GM18526 (cell line): ENCODE data around the gene ACTR1B.

Source experiments
- POLR2A ChIP-seq: IDR thresholded peaks from 3 replicates; pipeline ENCODE4 v1.6.1; 2011; ENCODE audit not compliant: insufficient read length; ENCODE audit errors: extremely low read depth

Gene ACTR1B

DNA sequence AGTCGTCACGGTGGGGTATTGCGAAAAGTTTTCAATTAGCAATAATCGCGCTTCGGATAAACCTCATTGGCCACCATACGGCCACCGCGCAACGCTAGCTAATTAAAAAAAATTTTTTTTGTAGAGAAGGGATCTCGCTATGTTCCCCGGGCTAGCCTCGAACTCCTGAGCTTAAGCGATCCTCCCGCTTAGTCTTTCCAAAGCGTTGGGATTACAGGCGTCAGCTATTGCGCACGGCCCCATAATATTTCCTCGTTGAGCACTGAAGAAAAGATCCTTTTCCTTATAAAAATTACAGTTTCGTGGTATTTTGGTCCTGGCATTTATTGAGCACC lies 759 bp upstream of the ACTR1B start:
- no peak for TF ChIP-seq POLR2A

GRCh38 chr2:97663626-97663961 lies 250 bp downstream of the ACTR1B start:
- TF ChIP-seq POLR2A, result no peak

GRCh38 chr2:97662895-97663625 lies 784 bp downstream of the ACTR1B start:
- TF ChIP-seq POLR2A, result no peak

DNA sequence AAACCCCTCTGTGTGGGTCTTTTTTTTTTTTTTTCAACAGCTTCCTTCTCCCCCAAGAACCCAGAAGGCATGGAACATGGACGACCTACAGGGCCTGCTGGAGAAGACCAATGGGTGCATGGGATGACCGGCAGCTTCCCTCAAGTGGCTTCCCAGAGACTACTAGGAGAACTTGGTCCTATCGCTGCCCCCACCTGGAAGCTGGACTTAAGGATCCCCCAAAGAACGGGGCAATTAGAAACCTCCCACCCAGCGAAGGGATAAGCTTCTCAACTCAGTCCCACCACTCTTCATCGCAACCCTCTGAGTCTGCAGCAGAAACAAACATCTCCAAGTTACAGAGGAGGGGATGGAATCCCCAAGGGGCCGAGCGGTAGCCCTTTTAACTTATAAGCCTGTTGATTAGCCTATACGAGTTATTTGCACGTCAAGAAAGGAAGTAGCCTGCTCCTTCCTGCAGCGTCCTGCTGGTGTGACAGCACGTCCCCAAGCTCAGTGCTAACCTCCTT lies 1.4 kb downstream of the ACTR1B start:
- no peak for TF ChIP-seq POLR2A

DNA sequence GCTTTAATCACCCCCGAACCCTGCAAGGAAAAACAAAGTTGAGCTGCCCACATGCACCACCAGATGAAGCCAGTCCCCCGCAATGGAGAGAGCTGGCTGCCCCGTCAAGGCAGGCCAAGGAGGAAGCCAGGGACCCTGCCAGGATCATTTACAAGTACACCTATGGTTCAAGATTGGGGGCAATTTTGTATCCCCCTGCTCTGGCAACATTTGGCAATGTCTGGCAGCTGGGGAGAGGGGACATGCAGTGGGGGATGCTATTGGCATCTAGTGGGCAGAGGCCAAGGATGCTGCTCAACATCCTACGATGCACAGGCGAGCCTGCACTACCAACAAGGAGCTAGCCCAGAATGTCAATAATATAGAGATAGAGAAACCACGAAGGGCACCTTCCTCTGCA lies 1.9 kb downstream of the ACTR1B start:
- TF ChIP-seq POLR2A, result no peak

DNA sequence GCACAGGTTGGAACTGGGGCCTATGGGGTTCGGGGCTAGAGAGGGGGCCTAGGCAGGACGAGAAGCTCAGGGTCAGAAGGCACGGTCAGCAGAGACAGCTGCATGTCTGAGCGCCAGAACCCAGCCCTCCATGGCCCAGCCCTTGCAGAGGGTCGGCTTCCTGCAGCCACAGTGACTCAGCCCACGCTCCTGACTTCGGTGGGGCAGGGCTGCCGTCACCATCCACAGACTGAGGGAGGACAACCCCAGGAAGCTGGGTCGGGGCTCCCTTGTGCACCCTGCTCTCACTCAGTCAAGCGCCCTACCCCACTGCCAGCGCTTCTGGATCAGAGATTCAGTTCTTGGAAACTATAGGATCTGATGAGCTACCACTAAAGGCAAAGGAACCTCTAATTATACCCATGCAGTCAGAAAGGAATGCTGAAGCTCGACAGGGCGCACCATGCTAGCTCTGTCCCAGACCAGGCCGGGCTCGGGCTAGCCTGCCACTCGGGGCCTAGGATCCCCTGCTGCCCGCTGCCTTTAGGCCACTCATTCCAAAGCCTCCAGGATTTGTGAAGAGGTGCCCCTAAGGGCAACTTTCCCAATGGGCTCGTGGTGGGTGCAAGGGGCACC lies 3.0 kb downstream of the ACTR1B start:
- no peak for TF ChIP-seq POLR2A

GRCh38 chr2:97660044-97660774 lies 3.6 kb downstream of the ACTR1B start:
- TF ChIP-seq POLR2A, result no peak

DNA sequence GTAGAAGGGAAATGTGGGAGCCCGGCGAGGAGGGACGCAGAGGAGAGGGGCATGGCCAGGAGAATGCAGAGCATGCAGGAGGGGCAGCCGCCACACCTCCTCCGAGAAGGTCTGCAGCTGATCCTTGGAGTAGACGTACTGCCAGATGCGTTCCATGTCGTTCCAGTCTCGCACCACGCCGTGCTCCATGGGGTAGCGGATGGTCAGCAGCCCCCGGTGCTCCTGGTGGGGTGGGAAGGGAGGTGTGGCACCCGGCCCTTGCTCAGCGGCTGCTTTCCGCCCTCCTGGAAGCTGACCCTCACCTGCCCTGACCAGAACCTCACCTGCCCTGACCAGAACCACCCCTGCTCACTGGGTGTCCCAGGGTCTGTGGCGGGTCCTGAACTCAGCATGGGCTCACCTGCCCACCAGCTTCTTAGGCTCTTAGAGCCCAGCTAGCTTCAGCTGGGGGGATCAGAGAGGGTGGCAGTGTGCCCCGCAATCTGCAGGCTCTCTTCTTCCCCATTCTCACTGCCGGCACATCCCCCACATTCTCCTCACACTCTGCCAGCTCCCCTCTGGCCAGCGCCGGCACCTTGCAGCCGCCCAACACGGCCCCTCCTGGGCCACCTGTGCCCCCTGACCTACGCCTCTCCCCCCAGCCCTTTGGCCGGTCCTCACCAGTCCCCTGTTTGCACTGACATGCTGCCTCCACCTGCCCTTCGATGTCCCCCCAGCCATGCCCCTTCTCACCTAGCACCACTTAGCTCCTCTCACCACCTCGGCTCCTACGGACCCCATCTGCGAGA lies 4.4 kb downstream of the ACTR1B start:
- TF ChIP-seq POLR2A, result no peak

GRCh38 chr2:97658691-97659157 lies 5.1 kb downstream of the ACTR1B start:
- no peak for TF ChIP-seq POLR2A

GRCh38 chr2:97657986-97658690 lies 5.7 kb downstream of the ACTR1B start:
- TF ChIP-seq POLR2A, result no peak

DNA sequence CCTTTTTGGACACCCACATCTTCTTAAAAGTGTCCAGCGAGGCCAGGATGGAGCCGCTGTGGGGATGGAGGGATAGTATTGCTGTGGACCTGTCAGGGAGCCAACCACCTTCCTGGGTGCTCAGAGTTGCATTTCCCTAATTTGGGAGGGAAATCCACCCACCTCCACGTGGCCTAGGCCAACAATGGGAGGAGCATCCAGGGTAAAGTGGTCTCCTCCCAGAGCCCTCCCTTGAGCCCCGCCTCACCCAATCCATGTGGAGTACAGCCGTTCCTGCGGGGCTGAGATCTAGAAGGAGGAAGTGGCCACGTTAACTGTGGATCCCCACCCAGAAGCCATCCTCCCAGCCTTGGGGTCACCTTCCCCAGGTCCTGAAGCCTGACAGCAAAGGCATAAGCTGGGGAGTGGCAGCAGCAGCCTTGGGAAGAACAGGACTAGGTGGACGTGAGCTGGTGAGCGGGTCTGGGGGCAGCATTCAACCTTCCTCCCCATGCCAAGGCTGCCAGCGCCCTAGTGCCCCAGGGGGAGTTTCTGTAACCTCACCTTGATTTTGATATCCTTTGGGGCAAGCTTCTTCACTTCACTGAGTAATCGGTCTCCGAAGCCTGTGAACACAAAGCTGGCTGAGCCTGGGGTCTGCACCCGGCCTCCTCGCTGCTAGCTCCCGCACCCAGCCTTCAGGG lies 6.8 kb downstream of the ACTR1B start:
- no peak for TF ChIP-seq POLR2A

- TF ChIP-seq POLR2A, result no peak
These were observed 7.6 kb downstream of the ACTR1B start for GRCh38 chr2:97656129-97656755.

DNA sequence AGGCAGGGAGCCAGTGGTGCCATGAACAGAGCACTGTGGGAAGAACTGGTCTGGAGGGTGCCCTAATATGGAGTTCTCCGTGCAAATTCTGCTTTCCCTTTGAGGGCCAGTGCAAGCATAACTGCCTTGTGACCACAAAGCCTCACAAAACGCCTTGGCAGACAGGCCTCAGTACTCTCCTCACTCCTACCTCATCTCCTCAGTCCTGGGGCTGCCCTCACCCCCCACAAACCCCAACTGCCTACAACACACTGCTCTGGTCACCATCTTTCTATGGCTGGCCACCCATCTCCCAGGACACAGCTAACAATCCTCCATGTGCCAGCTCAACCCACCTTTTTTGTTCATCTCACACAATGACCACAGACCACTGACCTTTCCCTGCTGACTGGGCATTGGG lies 9.1 kb downstream of the ACTR1B start:
- TF ChIP-seq POLR2A, result no peak

- TF ChIP-seq POLR2A, result no peak
These were observed 9.5 kb downstream of the ACTR1B start for GRCh38 chr2:97654309-97654708.
